Ishikawa (cell line): ENCODE measurements around the gene PSTPIP1.

Experiments
- CEBPB ChIP-seq: IDR thresholded peaks from 2 replicates; pipeline ENCODE4 v1.6.1; 2012
- CREB1 ChIP-seq: IDR thresholded peaks from 2 replicates; pipeline ENCODE4 v1.6.1; 2012; ENCODE audit warnings: low read depth
- EGR1 ChIP-seq: IDR thresholded peaks from 2 replicates; pipeline ENCODE4 v1.6.1; 2012
- EP300 ChIP-seq: IDR thresholded peaks from 2 replicates; pipeline ENCODE4 v1.6.1; 2012; ENCODE audit warnings: borderline replicate concordance
- NFIC ChIP-seq: IDR thresholded peaks from 2 replicates; pipeline ENCODE4 v1.6.1; 2012
- RAD21 ChIP-seq: IDR thresholded peaks from 2 replicates; pipeline ENCODE4 v1.6.1; 2012; ENCODE audit warnings: low read depth
- TAF1 ChIP-seq: IDR thresholded peaks from 2 replicates; pipeline ENCODE4 v1.6.1; 2012; ENCODE audit warnings: low read depth, mild to moderate bottlenecking
- TCF12 ChIP-seq: IDR thresholded peaks from 2 replicates; pipeline ENCODE4 v1.6.1; 2012; ENCODE audit warnings: low read depth
- TEAD4 ChIP-seq: IDR thresholded peaks from 2 replicates; pipeline ENCODE4 v1.6.1; 2012
- YY1 ChIP-seq: IDR thresholded peaks from 2 replicates; pipeline ENCODE4 v1.6.1; 2012; ENCODE audit warnings: low read depth
- TF ChIP-seq, protein P1 (sequence below): IDR thresholded peaks from 2 replicates; pipeline ENCODE4 v1.6.1; 2012; ENCODE audit warnings: low read depth, mild to moderate bottlenecking
- TF ChIP-seq, protein P2 (sequence below): IDR thresholded peaks from 2 replicates; pipeline ENCODE4 v1.6.1; 2012
- TF ChIP-seq, protein P3 (sequence below): IDR thresholded peaks from 2 replicates; pipeline ENCODE4 v1.6.1; 2012

DNA sequence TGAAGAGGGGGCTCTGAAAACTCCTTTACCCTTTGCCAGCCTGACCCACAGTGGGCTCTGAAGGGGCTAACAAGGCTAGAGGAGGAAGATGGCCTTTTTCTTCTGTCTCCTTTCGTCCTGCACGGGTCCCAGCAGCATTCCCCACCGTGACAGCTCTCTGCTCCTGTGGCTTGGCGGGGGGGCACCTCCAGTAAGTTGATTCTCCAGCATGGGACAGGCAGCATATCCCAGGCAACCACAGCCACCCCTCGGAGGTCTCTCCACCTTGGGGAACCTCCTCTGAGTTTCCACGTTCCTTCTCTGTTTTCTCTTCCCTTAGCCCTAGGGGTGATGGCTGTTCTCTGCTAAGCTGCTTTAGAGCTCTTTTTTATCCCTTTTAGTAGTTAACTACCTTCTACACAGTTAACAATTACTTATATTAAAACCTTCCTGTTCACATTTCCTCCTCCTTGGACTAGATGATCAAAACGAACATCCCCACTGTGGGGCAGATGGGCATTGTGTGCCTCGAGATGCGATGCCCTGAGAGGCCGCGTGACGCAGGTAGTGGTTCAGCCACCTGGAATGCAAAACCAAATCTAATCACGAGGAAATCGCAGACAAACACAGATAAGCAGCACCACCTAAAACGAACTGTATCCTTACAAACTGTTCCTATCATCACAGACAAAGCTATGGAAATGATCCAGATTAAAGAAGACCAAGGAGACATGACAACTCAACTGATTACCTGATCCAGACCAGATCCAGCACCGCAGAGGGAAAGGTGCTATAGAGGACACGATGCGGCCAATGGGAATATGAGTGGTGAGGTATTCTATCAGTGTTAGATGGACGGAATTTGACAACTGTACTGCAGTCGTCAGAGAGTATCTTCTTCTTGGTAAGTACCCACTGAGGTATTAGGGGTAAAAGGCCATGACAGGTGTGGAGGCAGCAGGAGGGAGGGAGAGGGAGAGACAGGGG is 48.3 kb downstream of the PSTPIP1 start:
- TF ChIP-seq, protein P1, sequence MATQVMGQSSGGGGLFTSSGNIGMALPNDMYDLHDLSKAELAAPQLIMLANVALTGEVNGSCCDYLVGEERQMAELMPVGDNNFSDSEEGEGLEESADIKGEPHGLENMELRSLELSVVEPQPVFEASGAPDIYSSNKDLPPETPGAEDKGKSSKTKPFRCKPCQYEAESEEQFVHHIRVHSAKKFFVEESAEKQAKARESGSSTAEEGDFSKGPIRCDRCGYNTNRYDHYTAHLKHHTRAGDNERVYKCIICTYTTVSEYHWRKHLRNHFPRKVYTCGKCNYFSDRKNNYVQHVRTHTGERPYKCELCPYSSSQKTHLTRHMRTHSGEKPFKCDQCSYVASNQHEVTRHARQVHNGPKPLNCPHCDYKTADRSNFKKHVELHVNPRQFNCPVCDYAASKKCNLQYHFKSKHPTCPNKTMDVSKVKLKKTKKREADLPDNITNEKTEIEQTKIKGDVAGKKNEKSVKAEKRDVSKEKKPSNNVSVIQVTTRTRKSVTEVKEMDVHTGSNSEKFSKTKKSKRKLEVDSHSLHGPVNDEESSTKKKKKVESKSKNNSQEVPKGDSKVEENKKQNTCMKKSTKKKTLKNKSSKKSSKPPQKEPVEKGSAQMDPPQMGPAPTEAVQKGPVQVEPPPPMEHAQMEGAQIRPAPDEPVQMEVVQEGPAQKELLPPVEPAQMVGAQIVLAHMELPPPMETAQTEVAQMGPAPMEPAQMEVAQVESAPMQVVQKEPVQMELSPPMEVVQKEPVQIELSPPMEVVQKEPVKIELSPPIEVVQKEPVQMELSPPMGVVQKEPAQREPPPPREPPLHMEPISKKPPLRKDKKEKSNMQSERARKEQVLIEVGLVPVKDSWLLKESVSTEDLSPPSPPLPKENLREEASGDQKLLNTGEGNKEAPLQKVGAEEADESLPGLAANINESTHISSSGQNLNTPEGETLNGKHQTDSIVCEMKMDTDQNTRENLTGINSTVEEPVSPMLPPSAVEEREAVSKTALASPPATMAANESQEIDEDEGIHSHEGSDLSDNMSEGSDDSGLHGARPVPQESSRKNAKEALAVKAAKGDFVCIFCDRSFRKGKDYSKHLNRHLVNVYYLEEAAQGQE, result no peak
- no peak for TF ChIP-seq EGR1
- TF ChIP-seq EP300, result no peak
- TF ChIP-seq YY1, result no peak
- no peak for TF ChIP-seq RAD21
- no peak for TF ChIP-seq CEBPB
- TF ChIP-seq CREB1, result no peak
- TF ChIP-seq TAF1, result no peak
- no peak for TF ChIP-seq TEAD4
- TF ChIP-seq, protein P2, sequence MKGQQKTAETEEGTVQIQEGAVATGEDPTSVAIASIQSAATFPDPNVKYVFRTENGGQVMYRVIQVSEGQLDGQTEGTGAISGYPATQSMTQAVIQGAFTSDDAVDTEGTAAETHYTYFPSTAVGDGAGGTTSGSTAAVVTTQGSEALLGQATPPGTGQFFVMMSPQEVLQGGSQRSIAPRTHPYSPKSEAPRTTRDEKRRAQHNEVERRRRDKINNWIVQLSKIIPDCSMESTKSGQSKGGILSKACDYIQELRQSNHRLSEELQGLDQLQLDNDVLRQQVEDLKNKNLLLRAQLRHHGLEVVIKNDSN, result no peak
- TF ChIP-seq, protein P3, sequence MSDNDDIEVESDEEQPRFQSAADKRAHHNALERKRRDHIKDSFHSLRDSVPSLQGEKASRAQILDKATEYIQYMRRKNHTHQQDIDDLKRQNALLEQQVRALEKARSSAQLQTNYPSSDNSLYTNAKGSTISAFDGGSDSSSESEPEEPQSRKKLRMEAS, result no peak
- TF ChIP-seq TCF12, result no peak
- no peak for TF ChIP-seq NFIC
